ENCODE results near the gene CADM2.

GRCh38 chr3:85313380-85313779 lies 354.6 kb downstream of the CADM2 start:
- TF ChIP-seq CTCF (IDR thresholded peaks at IDR 0.05) (no peak), SIN3A (IDR thresholded peaks at IDR 0.05; ENCODE audit: borderline replicate concordance, insufficient read depth, low read depth, low read length) (no peak), POLR2AphosphoS5 (IDR thresholded peaks at IDR 0.05; ENCODE audit: low read depth, low read length) (no peak), REST (IDR thresholded peaks at IDR 0.05; ENCODE audit: insufficient read depth in 1 of 2, low read depth in 2 of 2, low read length in 1 of 2) (no peak)
